PC-3 (cell line): Measurements from ENCODE around the gene SLC25A34. TPM values are rescaled to one million over a fixed set of nuclear protein-coding genes. Genes with fewer than 3 reads are reported as not detected.

Experiments used
- ATAC-seq: fragments of 200-7000 bp; cut with Tn5 transposase; 2 replicates; pipeline ENCODE4 v1.9.1; 2020; ENCODE audit warnings: mild to moderate bottlenecking, moderate library complexity
- BruUV-seq: library from RNA; stranded (reverse); fragments of 400-500 nt; replicated peaks from 2 replicates; lab custom pipeline; 2021; lab: Mats Ljungman, UMichigan
- CTCF ChIA-PET: fragments of 300-600 bp; sonication (Branson Sonifier 250); formaldehyde crosslinking; loops from one replicate; lab custom pipeline; 2022; ENCODE audit warnings: antibody characterized with exemption; lab: Charles Lee
- POLR2A ChIA-PET: fragments of 300-600 bp; sonication (Branson Sonifier 250); formaldehyde crosslinking; loops from one replicate; lab custom pipeline; 2022; ENCODE audit warnings: antibody characterized with exemption; ENCODE audit not compliant: unreplicated experiment; lab: Charles Lee
- DNase-seq: peaks from one replicate; pipeline ENCODE4 v3.0.0-alpha.2; 2015
- H2AFZ ChIP-seq: fragments of 300-600 bp; sonication (generic); 2 replicates; pipeline ENCODE4 v1.6.0; 2016; ENCODE audit warnings: antibody characterized with exemption, low read length
- H3F3A ChIP-seq: fragments of 300-600 bp; sonication (generic); one replicate; pipeline ENCODE4 v1.6.0; 2017; ENCODE audit warnings: antibody characterized with exemption, low read length, control low read depth, mild to moderate bottlenecking; ENCODE audit not compliant: unreplicated experiment
- H3K27ac ChIP-seq: fragments of 300-600 bp; sonication (generic); 2 replicates; pipeline ENCODE4 v1.5.1; 2016; ENCODE audit warnings: mild to moderate bottlenecking, low read length
- H3K27me3 ChIP-seq: fragments of 300-600 bp; sonication (generic); 2 replicates; pipeline ENCODE4 v1.6.1; 2016; ENCODE audit warnings: low read length, mixed read lengths
- H3K36me3 ChIP-seq: fragments of 300-600 bp; sonication (generic); 2 replicates; pipeline ENCODE4 v1.6.1; 2016; ENCODE audit warnings: low read depth, mixed run types, low read length, mixed read lengths
- H3K4me1 ChIP-seq: fragments of 300-600 bp; sonication (generic); 2 replicates; pipeline ENCODE4 v1.5.1; 2016; ENCODE audit warnings: low read length; ENCODE audit not compliant: insufficient read depth
- H3K4me2 ChIP-seq: fragments of 300-600 bp; sonication (generic); 2 replicates; pipeline ENCODE4 v1.6.0; 2016; ENCODE audit warnings: low read length
- H3K4me3 ChIP-seq: fragments of 300-600 bp; sonication (generic); 2 replicates; pipeline ENCODE4 v1.5.1; 2016; ENCODE audit warnings: mild to moderate bottlenecking, low read length, mixed read lengths
- H3K79me2 ChIP-seq: fragments of 300-600 bp; sonication (generic); 2 replicates; pipeline ENCODE4 v1.6.1; 2017; ENCODE audit warnings: low read length, mixed read lengths
- H3K9ac ChIP-seq: fragments of 300-600 bp; sonication (generic); 2 replicates; pipeline ENCODE4 v1.6.0; 2016; ENCODE audit warnings: mild to moderate bottlenecking, low read length
- H3K9me2 ChIP-seq: fragments of 300-600 bp; sonication (generic); replicated peaks from 2 replicates; pipeline ENCODE4 v1.6.1; 2016; ENCODE audit warnings: mixed run types, low read length, mixed read lengths
- H3K9me3 ChIP-seq: fragments of 300-600 bp; sonication (generic); 2 replicates; pipeline ENCODE4 v1.6.1; 2016; ENCODE audit warnings: low read length, mixed read lengths
- H4K20me1 ChIP-seq: fragments of 300-600 bp; sonication (generic); 2 replicates; pipeline ENCODE4 v1.6.1; 2016; ENCODE audit warnings: low read length, mixed read lengths
- CTCF ChIP-seq: fragments of 300-600 bp; sonication (generic); conservative IDR thresholded peaks from 2 replicates; pipeline ENCODE4 v1.5.1; 2017; ENCODE audit warnings: antibody characterized with exemption, low read depth, mild to moderate bottlenecking, low read length
- EZH2 ChIP-seq: fragments of 300-600 bp; sonication (generic); IDR thresholded peaks from one replicate; pipeline ENCODE4 v1.6.1; 2017; ENCODE audit warnings: antibody characterized with exemption, mild to moderate bottlenecking, low read length; ENCODE audit not compliant: unreplicated experiment
- EZH2phosphoT487 ChIP-seq: fragments of 300-600 bp; sonication (generic); IDR thresholded peaks from 2 replicates; pipeline ENCODE4 v1.6.1; 2018; ENCODE audit warnings: mild to moderate bottlenecking, antibody characterized with exemption, low read length, borderline replicate concordance
- intact Hi-C: fragments of 100-400 bp; cut with micrococcal nuclease; formaldehyde crosslinking; loops from 2 replicates; pipeline ENCODE4 v1.9.0; 2023
- total RNA-seq: library from RNA; depleted of rRNA; stranded (reverse); fragments of >200 nt; gene quantifications from 2 replicates; pipeline ENCODE4 v1.2.3, GENCODE V29; 2014

The SLC25A34 gene
- total RNA-seq, 1 experiment from 2014 or later = 0.44 TPM

GRCh38 chr1:15727424-15727823 is 8.6 kb upstream of the SLC25A34 start:
- DNase-seq = no peak
- H4K20me1 ChIP-seq = no peaks in the 10 kb centered on the region
- ATAC-seq = no peak
- intact Hi-C loops = no loop called here
- no peak overlapping the region for H3K9ac ChIP-seq
- no peak overlapping the region for H3K27ac ChIP-seq
- no peaks in the 10 kb centered on the region for H3K4me1 ChIP-seq
- BruUV-seq = no TSS peak
- POLR2A ChIA-PET = no interaction called here
- no peaks in the 10 kb centered on the region for H3F3A ChIP-seq
- no peak overlapping the region for H3K4me3 ChIP-seq
- H3K9me3 ChIP-seq = no peaks in the 10 kb centered on the region
- H3K79me2 ChIP-seq = no peaks in the 10 kb centered on the region
- no peak overlapping the region for H2AFZ ChIP-seq
- H3K27me3 ChIP-seq = no peaks in the 10 kb centered on the region
- no peak overlapping the region for H3K4me2 ChIP-seq
- CTCF ChIA-PET = no interaction called here
- 0 out of 2 replicates have a peak, but pooled peaks cover 3% of the 10 kb centered on the region for H3K36me3 ChIP-seq
- TF ChIP-seq EZH2phosphoT487 (no peak), CTCF (no peak), EZH2 (no peak)
- no peaks in the 10 kb centered on the region for H3K9me2 ChIP-seq

GRCh38 chr1:15727866-15728534 is 8.1 kb upstream of the SLC25A34 start:
- no peaks in the 10 kb centered on the region for H4K20me1 ChIP-seq
- no peak overlapping the region for H3K27ac ChIP-seq
- H2AFZ ChIP-seq = no peak overlapping the region
- no peak for TF ChIP-seq CTCF
- no peak for TF ChIP-seq EZH2phosphoT487
- no peak for TF ChIP-seq EZH2
- no peaks in the 10 kb centered on the region for H3K79me2 ChIP-seq
- H3K9ac ChIP-seq = no peak overlapping the region
- DNase-seq = no peak
- H3K9me2 ChIP-seq = no peaks in the 10 kb centered on the region
- H3F3A ChIP-seq = no peaks in the 10 kb centered on the region
- H3K27me3 ChIP-seq = no peaks in the 10 kb centered on the region
- H3K36me3 ChIP-seq = 0 out of 2 replicates have a peak, but pooled peaks cover 3% of the 10 kb centered on the region
- no peak overlapping the region for H3K4me2 ChIP-seq
- H3K4me3 ChIP-seq = no peak overlapping the region
- POLR2A ChIA-PET = no interaction called here
- CTCF ChIA-PET = no interaction called here
- no TSS peak for BruUV-seq
- no peaks in the 10 kb centered on the region for H3K9me3 ChIP-seq
- intact Hi-C loops = no loop called here
- H3K4me1 ChIP-seq = no peaks in the 10 kb centered on the region
- no peak for ATAC-seq

- H3F3A ChIP-seq = no peaks in the 10 kb centered on the region
- ATAC-seq (no peak), DNase-seq (no peak)
- BruUV-seq = no TSS peak
- H3K36me3 ChIP-seq = 0 out of 2 replicates have a peak, but pooled peaks cover 3% of the 10 kb centered on the region
- no peaks in the 10 kb centered on the region for H3K9me3 ChIP-seq
- intact Hi-C loops = no loop called here
- no peak overlapping the region for H3K27ac ChIP-seq
- POLR2A ChIA-PET = no interaction called here
- H3K4me1 ChIP-seq = no peaks in the 10 kb centered on the region
- H2AFZ ChIP-seq = no peak overlapping the region
- no peaks in the 10 kb centered on the region for H4K20me1 ChIP-seq
- CTCF ChIA-PET = no interaction called here
- H3K27me3 ChIP-seq = no peaks in the 10 kb centered on the region
- no peak overlapping the region for H3K9ac ChIP-seq
- H3K4me3 ChIP-seq = no peak overlapping the region
- H3K79me2 ChIP-seq = no peaks in the 10 kb centered on the region
- no peak for TF ChIP-seq EZH2
- TF ChIP-seq EZH2phosphoT487 = no peak
- no peak for TF ChIP-seq CTCF
- no peaks in the 10 kb centered on the region for H3K9me2 ChIP-seq
- no peak overlapping the region for H3K4me2 ChIP-seq
Observed at GRCh38 chr1:15728937-15729657, 7.0 kb upstream of the SLC25A34 start.
